SH-SY5Y (cell line): ENCODE results near the gene CYP4B1.

Source experiments
- GATA2 ChIP-seq: IDR thresholded peaks from 2 replicates; pipeline ENCODE4 v1.6.1; 2011; ENCODE audit warnings: mild to moderate bottlenecking, low read depth, low read length
- GATA3 ChIP-seq: IDR thresholded peaks from 2 replicates; pipeline ENCODE4 v1.6.1; 2011; ENCODE audit warnings: low read depth, mild to moderate bottlenecking, low read length, moderate library complexity

DNA sequence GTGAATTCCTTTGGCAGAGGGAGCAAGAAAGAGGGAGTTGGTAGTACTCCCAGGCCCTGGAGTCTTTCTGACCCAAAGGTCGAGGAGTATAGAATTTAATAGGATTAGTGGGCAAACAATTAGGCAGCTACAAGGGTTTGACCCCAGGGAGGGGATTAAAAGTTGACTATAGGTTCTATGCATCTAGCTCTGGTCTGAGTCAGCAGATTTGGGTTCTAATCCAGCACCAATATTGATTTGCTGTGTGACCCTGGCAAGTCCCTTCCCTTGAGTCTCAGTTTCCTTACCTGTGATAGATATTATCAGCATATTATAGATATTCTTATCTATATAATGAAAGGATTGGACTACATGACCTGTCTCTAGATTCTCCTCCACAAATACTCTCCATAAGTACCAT is 44.9 kb upstream of the CYP4B1 start:
- TF ChIP-seq GATA3 (no peak), GATA2 (no peak)
